ENCODE results near the gene ACAA1. TPM values are rescaled to one million over a fixed set of nuclear protein-coding genes. Genes with fewer than 3 reads are reported as not detected.

The ACAA1 gene
- total and polyA plus RNA-seq, 2 experiments from 2014 or later, result 21.4 to 26.6 TPM

DNA sequence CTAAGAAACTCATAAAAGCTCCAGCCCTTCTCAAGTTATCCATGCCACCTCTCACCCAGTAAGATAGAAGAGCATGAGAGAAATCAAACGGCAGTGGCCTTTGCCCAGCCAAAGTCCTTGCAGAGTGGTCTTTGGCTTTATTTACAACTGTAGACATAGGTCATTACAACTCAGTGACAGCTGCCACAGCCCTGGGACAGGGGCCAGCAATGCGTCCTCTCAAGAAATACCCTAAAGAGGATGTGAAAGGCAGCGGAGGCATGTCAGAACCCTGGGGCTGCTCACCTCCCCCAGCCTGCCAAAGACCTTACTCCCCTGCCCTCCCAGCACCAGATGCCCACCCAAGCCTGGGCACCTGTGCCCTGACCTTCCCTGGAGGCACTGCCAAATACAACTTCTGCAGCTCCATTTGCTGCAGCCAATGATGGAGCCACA lies 6.3 kb downstream of the ACAA1 start:
- Mint-ChIP-seq H3K27me3 (ENCODE audit: insufficient read depth, low read depth, poor library complexity) (peaks cover 4% of the 10 kb centered on the region), H3K27ac (no peak overlapping the region), H3K4me1 (peaks cover 5% of the 10 kb centered on the region), H3K36me3 (ENCODE audit: low read depth) (peaks cover 65% of the 10 kb centered on the region), H3K4me3 (no peak overlapping the region), H3K9me3 (no peaks in the 10 kb centered on the region)
- Histone ChIP-seq H3F3A (replicated peaks; ENCODE audit: low read depth) (0 out of 2 replicates have a peak, but pooled peaks cover 3% of the 10 kb centered on the region), H3K9me2 (ENCODE audit: insufficient read depth) (no peaks in the 10 kb centered on the region), H3K4me1 (ENCODE audit: insufficient read depth) (peaks cover 5% of the 10 kb centered on the region), H3K27ac (ENCODE audit: low read depth) (no peak overlapping the region), H2AFZ (no peak overlapping the region), H3K79me2 (replicated peaks; ENCODE audit: insufficient read depth) (peaks cover 7% of the 10 kb centered on the region), H3K36me3 (ENCODE audit: insufficient read depth) (peaks cover 28% of the 10 kb centered on the region), H3K4me3 (no peak overlapping the region), H3K27me3 (ENCODE audit: insufficient read depth) (no peaks in the 10 kb centered on the region), H4K20me1 (replicated peaks; ENCODE audit: insufficient read depth) (peaks cover 22% of the 10 kb centered on the region; the same call in 1 of the 2 replicates), H3K4me2 (no peak overlapping the region)
- ATAC-seq (no peak), DNase-seq (ENCODE audit: low spot score) (no peak)
- TF ChIP-seq EZH2 (IDR thresholded peaks at IDR 0.05; ENCODE audit: low read depth, unreplicated experiment) (no peak), ZNF331 (CRISPR knock-in tag; IDR thresholded peaks at IDR 0.05; ENCODE audit: low read depth) (no peak), STAT1 (IDR thresholded peaks at IDR 0.05; ENCODE audit: unreplicated experiment) (no peak), NANOG (IDR thresholded peaks at IDR 0.05; ENCODE audit: borderline replicate concordance) (no peak), ZNF114 (CRISPR knock-in tag; IDR thresholded peaks at IDR 0.05) (no peak), POLR2AphosphoS5 (IDR thresholded peaks at IDR 0.05; ENCODE audit: low read depth) (no peak), CREB1 (CRISPR knock-in tag; IDR thresholded peaks at IDR 0.05; ENCODE audit: low read depth) (no peak), EZH2phosphoT487 (IDR thresholded peaks at IDR 0.05; ENCODE audit: unreplicated experiment) (no peak)
- TF ChIP-seq, protein P1, sequence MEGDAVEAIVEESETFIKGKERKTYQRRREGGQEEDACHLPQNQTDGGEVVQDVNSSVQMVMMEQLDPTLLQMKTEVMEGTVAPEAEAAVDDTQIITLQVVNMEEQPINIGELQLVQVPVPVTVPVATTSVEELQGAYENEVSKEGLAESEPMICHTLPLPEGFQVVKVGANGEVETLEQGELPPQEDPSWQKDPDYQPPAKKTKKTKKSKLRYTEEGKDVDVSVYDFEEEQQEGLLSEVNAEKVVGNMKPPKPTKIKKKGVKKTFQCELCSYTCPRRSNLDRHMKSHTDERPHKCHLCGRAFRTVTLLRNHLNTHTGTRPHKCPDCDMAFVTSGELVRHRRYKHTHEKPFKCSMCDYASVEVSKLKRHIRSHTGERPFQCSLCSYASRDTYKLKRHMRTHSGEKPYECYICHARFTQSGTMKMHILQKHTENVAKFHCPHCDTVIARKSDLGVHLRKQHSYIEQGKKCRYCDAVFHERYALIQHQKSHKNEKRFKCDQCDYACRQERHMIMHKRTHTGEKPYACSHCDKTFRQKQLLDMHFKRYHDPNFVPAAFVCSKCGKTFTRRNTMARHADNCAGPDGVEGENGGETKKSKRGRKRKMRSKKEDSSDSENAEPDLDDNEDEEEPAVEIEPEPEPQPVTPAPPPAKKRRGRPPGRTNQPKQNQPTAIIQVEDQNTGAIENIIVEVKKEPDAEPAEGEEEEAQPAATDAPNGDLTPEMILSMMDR (conservative IDR thresholded peaks at IDR 0.05; ENCODE audit: low read depth in 2 of 2), result no peak
- TF ChIP-seq, protein P2, sequence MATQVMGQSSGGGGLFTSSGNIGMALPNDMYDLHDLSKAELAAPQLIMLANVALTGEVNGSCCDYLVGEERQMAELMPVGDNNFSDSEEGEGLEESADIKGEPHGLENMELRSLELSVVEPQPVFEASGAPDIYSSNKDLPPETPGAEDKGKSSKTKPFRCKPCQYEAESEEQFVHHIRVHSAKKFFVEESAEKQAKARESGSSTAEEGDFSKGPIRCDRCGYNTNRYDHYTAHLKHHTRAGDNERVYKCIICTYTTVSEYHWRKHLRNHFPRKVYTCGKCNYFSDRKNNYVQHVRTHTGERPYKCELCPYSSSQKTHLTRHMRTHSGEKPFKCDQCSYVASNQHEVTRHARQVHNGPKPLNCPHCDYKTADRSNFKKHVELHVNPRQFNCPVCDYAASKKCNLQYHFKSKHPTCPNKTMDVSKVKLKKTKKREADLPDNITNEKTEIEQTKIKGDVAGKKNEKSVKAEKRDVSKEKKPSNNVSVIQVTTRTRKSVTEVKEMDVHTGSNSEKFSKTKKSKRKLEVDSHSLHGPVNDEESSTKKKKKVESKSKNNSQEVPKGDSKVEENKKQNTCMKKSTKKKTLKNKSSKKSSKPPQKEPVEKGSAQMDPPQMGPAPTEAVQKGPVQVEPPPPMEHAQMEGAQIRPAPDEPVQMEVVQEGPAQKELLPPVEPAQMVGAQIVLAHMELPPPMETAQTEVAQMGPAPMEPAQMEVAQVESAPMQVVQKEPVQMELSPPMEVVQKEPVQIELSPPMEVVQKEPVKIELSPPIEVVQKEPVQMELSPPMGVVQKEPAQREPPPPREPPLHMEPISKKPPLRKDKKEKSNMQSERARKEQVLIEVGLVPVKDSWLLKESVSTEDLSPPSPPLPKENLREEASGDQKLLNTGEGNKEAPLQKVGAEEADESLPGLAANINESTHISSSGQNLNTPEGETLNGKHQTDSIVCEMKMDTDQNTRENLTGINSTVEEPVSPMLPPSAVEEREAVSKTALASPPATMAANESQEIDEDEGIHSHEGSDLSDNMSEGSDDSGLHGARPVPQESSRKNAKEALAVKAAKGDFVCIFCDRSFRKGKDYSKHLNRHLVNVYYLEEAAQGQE (IDR thresholded peaks at IDR 0.05; ENCODE audit: unreplicated experiment), result no peak
- TF ChIP-seq, protein P3, sequence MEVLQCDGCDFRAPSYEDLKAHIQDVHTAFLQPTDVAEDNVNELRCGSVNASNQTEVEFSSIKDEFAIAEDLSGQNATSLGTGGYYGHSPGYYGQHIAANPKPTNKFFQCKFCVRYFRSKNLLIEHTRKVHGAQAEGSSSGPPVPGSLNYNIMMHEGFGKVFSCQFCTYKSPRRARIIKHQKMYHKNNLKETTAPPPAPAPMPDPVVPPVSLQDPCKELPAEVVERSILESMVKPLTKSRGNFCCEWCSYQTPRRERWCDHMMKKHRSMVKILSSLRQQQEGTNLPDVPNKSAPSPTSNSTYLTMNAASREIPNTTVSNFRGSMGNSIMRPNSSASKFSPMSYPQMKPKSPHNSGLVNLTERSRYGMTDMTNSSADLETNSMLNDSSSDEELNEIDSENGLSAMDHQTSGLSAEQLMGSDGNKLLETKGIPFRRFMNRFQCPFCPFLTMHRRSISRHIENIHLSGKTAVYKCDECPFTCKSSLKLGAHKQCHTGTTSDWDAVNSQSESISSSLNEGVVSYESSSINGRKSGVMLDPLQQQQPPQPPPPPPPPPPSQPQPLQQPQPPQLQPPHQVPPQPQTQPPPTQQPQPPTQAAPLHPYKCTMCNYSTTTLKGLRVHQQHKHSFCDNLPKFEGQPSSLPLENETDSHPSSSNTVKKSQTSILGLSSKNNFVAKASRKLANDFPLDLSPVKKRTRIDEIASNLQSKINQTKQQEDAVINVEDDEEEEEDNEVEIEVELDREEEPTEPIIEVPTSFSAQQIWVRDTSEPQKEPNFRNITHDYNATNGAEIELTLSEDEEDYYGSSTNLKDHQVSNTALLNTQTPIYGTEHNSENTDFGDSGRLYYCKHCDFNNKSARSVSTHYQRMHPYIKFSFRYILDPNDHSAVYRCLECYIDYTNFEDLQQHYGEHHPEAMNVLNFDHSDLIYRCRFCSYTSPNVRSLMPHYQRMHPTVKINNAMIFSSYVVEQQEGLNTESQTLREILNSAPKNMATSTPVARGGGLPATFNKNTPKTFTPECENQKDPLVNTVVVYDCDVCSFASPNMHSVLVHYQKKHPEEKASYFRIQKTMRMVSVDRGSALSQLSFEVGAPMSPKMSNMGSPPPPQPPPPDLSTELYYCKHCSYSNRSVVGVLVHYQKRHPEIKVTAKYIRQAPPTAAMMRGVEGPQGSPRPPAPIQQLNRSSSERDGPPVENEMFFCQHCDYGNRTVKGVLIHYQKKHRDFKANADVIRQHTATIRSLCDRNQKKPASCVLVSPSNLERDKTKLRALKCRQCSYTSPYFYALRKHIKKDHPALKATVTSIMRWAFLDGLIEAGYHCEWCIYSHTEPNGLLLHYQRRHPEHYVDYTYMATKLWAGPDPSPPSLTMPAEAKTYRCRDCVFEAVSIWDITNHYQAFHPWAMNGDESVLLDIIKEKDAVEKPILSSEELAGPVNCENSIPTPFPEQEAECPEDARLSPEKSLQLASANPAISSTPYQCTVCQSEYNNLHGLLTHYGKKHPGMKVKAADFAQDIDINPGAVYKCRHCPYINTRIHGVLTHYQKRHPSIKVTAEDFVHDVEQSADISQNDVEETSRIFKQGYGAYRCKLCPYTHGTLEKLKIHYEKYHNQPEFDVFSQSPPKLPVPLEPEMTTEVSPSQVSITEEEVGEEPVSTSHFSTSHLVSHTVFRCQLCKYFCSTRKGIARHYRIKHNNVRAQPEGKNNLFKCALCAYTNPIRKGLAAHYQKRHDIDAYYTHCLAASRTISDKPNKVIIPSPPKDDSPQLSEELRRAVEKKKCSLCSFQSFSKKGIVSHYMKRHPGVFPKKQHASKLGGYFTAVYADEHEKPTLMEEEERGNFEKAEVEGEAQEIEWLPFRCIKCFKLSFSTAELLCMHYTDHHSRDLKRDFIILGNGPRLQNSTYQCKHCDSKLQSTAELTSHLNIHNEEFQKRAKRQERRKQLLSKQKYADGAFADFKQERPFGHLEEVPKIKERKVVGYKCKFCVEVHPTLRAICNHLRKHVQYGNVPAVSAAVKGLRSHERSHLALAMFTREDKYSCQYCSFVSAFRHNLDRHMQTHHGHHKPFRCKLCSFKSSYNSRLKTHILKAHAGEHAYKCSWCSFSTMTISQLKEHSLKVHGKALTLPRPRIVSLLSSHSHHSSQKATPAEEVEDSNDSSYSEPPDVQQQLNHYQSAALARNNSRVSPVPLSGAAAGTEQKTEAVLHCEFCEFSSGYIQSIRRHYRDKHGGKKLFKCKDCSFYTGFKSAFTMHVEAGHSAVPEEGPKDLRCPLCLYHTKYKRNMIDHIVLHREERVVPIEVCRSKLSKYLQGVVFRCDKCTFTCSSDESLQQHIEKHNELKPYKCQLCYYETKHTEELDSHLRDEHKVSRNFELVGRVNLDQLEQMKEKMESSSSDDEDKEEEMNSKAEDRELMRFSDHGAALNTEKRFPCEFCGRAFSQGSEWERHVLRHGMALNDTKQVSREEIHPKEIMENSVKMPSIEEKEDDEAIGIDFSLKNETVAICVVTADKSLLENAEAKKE (CRISPR knock-in tag; IDR thresholded peaks at IDR 0.05), result no peak
- TF ChIP-seq, protein P4, sequence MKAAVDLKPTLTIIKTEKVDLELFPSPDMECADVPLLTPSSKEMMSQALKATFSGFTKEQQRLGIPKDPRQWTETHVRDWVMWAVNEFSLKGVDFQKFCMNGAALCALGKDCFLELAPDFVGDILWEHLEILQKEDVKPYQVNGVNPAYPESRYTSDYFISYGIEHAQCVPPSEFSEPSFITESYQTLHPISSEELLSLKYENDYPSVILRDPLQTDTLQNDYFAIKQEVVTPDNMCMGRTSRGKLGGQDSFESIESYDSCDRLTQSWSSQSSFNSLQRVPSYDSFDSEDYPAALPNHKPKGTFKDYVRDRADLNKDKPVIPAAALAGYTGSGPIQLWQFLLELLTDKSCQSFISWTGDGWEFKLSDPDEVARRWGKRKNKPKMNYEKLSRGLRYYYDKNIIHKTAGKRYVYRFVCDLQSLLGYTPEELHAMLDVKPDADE (IDR thresholded peaks at IDR 0.05), result no peak

Measured in GM23338 (cell line).